ENCODE data around the gene SYTL5.

DNA sequence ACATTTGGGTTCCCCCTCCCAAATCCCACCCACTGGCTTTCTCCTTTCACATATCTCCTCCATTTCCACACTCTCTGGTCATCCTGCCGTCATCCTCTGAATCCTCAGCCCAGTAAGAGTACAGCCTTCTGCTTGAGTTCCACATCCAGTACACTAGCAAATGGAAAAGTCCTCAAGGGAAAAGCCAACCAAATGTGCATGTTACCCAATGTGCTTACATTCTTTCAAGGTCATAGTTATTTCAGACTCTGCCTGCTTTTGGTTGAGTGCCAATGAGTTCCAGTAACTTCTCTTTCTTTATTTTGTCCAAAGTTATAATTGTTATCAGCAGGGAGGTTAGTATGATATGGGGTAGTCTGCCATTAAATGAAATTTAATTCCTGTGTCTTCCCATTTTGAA, 136.3 kb downstream of the SYTL5 start:
- TF ChIP-seq, protein P1, sequence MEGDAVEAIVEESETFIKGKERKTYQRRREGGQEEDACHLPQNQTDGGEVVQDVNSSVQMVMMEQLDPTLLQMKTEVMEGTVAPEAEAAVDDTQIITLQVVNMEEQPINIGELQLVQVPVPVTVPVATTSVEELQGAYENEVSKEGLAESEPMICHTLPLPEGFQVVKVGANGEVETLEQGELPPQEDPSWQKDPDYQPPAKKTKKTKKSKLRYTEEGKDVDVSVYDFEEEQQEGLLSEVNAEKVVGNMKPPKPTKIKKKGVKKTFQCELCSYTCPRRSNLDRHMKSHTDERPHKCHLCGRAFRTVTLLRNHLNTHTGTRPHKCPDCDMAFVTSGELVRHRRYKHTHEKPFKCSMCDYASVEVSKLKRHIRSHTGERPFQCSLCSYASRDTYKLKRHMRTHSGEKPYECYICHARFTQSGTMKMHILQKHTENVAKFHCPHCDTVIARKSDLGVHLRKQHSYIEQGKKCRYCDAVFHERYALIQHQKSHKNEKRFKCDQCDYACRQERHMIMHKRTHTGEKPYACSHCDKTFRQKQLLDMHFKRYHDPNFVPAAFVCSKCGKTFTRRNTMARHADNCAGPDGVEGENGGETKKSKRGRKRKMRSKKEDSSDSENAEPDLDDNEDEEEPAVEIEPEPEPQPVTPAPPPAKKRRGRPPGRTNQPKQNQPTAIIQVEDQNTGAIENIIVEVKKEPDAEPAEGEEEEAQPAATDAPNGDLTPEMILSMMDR (IDR thresholded peaks at IDR 0.05), result no peak
- no peak for TF ChIP-seq POLR2A (IDR thresholded peaks at IDR 0.05)
